GM15510 (cell line): Measurements from ENCODE around the gene CRIM1.

Experiments used
- POLR2A ChIP-seq: IDR thresholded peaks from 3 replicates; pipeline ENCODE4 v1.6.1; 2011; ENCODE audit warnings: borderline replicate concordance; ENCODE audit not compliant: insufficient read length; ENCODE audit errors: extremely low read depth

The CRIM1 gene

GRCh38 chr2:36528766-36529392 is 173.3 kb downstream of the CRIM1 start:
- no peak for TF ChIP-seq POLR2A

- no peak for TF ChIP-seq POLR2A
Measured at GRCh38 chr2:36530178-36530982, 174.8 kb downstream of the CRIM1 start.

GRCh38 chr2:36530983-36531354 is 175.4 kb downstream of the CRIM1 start:
- TF ChIP-seq POLR2A = no peak

GRCh38 chr2:36534275-36534799 is 178.8 kb downstream of the CRIM1 start:
- no peak for TF ChIP-seq POLR2A

- no peak for TF ChIP-seq POLR2A
Measured at GRCh38 chr2:36535099-36535498, 179.5 kb downstream of the CRIM1 start.

- no peak for TF ChIP-seq POLR2A
Measured at GRCh38 chr2:36536776-36537175, 181.2 kb downstream of the CRIM1 start.

- TF ChIP-seq POLR2A = no peak
Measured at GRCh38 chr2:36538335-36538734, 182.8 kb downstream of the CRIM1 start.

GRCh38 chr2:36539631-36540030 is 184.1 kb downstream of the CRIM1 start:
- no peak for TF ChIP-seq POLR2A

- TF ChIP-seq POLR2A = no peak
Measured at GRCh38 chr2:36540986-36541754, 185.6 kb downstream of the CRIM1 start.

GRCh38 chr2:36541891-36542595 is 186.5 kb downstream of the CRIM1 start:
- no peak for TF ChIP-seq POLR2A

GRCh38 chr2:36544638-36545338 is 189.2 kb downstream of the CRIM1 start:
- no peak for TF ChIP-seq POLR2A

GRCh38 chr2:36545871-36546416 is 190.4 kb downstream of the CRIM1 start:
- TF ChIP-seq POLR2A = no peak

GRCh38 chr2:36547906-36548305 is 192.3 kb downstream of the CRIM1 start:
- TF ChIP-seq POLR2A = no peak

GRCh38 chr2:36549165-36549574 is 193.6 kb downstream of the CRIM1 start:
- no peak for TF ChIP-seq POLR2A

GRCh38 chr2:36550006-36550405 is 194.4 kb downstream of the CRIM1 start:
- no peak for TF ChIP-seq POLR2A

GRCh38 chr2:36553683-36554082 is 198.1 kb downstream of the CRIM1 start:
- no peak for TF ChIP-seq POLR2A
